LNCAP (cell line): ENCODE results near the gene LAMB1.

ENCODE experiments used
- CTCF ChIP-seq: fragments of 450-650 bp; IDR thresholded peaks from 2 replicates; pipeline ENCODE4 v1.5.1; 2017; ENCODE audit warnings: mild to moderate bottlenecking

The LAMB1 gene

GRCh38 chr7:108008827-108009226, 5.9 kb upstream of the LAMB1 start:
- no peak for TF ChIP-seq CTCF

- no peak for TF ChIP-seq CTCF
Measured at GRCh38 chr7:108008240-108008639, 5.3 kb upstream of the LAMB1 start.

- TF ChIP-seq CTCF, result no peak
Measured at GRCh38 chr7:108007762-108008161, 4.8 kb upstream of the LAMB1 start.

GRCh38 chr7:108007261-108007660, 4.3 kb upstream of the LAMB1 start:
- no peak for TF ChIP-seq CTCF

GRCh38 chr7:108004220-108005142, 1.5 kb upstream of the LAMB1 start:
- no peak for TF ChIP-seq CTCF

- TF ChIP-seq CTCF, result no peak
Measured at GRCh38 chr7:108003599-108003935, 606 bp upstream of the LAMB1 start.

- TF ChIP-seq CTCF, result no peak
Measured at GRCh38 chr7:108001764-108002725, 916 bp downstream of the LAMB1 start.
